Activated CD8-positive, alpha-beta memory T cell treated with anti-CD3 and anti-CD28 coated beads for 48 hours (primary cell): ENCODE measurements around the gene PALLD.

Experiments
- DNase-seq, 3 experiments: peaks; one replicate each; pipeline ENCODE4 v3.0.0-alpha.2; 2020; ENCODE audit warnings: low read depth in 2 of 3, low spot score in 2 of 3

PALLD gene

DNA sequence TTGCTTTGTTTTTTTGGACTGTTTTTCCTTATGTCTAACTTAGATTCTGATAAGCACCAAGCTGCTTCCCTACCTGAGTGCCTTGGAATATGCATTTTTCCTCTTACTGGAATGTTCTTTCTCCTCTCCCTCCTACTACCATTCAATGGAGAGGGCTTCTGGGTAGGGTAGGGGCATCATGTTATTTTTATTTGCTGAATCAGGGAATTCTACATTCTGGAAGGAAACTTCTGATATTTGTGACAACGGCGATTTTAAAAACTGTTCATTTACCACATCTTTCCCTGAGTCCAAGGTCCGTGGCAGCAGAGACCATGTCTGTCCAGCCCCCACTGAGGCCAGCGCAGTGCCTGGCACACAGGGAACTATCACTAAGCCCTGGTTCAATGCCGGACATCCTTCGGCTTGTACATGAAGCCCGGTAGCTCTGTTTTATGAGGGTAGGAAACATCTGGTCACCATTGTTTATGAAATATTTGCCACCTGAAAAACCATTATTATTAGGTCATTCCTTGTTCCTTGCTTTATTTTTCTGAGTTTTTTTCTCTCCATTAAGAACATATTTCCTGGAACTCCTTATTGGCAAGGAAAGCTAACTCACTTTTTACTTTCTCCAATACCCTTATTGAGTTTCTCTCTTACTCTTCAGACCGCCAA lies 57.0 kb downstream of the PALLD start:
- no peak for DNase-seq

- no peak for DNase-seq
These were observed 58.6 kb downstream of the PALLD start for GRCh38 chr4:168555437-168555836.

DNA sequence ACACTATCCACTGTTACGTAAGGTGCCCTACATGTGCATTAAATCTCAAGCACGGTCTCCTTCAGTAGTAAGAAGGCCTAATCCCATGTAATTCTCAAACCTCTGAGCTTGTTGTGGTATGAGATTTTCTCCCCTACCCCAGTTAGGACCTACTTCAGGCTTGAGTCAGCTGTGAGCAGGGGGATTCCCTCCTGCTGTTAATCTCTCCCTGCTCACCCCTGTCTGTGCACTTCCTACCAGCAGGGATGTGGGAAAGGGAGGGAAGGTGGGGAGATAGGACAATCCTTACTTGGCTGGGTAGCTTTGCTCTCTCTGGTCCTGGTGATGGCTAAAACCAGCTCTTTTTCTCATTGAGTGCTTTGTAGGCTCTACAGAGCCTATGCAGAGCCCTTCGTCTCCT lies 60.8 kb downstream of the PALLD start:
- no peak for DNase-seq

DNA sequence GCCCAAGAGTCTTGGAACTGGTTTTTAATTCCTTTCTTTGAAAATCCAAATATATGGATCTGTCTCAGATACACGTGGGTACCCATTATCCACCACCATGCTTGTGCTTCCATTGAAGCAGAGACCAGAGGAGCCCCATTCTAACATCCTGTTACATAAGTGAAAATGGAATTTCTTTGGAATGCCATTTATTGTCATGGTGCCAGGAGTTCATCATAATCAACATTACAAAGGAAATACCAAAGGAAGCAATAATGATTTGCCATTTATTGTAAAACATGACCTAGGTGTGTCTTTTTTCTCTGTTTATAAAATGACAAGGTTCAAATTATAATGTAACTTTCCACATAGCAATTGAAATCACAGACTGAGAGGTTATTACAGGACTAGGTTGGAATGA lies 61.7 kb downstream of the PALLD start:
- DNase-seq, result no peak

- no peak for DNase-seq
These were observed 63.6 kb downstream of the PALLD start for GRCh38 chr4:168560184-168561180.

DNA sequence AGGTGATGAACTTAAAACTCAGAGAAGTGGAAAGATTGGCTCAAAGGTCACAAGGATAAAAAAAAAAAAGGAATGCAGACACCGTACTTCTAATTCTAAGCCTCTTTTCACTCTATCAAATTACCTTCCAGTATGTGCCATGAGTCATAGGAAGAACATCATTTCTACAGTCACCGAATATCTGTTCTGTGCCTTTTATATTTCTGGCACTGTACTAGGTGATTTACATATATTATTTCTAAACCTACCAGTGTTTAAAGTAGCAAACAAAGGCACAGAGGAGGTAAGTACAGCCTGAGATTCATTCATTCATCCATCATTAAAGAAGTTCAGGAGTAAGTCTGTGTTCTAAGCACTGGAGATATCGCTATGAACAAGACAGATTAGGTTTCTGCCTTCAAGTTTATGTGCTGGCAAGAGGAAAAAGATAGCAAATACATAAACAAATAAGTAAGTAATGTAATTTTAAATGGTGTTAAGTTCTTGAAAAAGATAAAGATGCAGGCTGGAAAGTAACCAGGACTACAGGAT lies 65.3 kb downstream of the PALLD start:
- no peak for DNase-seq

DNA sequence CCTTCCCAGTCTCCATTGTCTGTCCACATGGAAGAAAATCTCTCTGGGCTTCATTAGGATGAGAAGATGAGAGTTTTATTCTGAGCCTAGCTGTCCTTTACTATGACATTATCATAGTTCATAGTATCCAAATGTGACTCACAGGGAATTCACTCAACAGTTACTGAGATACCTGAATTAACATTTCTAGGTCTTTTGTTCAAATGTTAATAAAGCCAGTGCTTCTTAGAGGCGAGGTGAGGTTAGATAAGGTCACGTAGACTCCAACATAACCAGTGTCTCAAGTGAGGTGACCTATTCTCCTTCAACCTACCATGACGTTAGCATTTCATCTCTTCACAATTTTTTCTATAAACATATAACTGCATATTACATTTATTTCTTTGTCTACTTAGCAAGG lies 67.2 kb downstream of the PALLD start:
- DNase-seq, result no peak

DNA sequence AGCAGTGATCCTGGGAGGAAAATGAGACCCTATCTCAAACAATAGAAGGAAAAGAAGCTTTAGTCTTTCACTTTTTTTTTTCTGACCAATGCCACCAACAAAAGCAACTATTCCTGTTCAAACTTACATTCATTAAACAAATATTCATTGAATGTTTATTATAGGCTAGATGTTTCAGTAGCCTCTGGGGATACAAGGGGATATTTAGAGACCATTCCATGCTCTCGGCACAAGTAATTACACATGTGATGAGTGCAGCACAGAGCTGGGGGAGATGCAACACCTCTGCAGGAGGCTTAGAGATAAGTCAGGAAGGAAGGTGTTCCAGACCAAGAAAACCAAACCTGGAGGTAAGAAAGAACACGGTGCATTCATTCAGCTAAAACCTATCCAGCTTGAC lies 68.3 kb downstream of the PALLD start:
- no peak for DNase-seq

GRCh38 chr4:168566726-168567125 lies 69.9 kb downstream of the PALLD start:
- DNase-seq, result no peak

DNA sequence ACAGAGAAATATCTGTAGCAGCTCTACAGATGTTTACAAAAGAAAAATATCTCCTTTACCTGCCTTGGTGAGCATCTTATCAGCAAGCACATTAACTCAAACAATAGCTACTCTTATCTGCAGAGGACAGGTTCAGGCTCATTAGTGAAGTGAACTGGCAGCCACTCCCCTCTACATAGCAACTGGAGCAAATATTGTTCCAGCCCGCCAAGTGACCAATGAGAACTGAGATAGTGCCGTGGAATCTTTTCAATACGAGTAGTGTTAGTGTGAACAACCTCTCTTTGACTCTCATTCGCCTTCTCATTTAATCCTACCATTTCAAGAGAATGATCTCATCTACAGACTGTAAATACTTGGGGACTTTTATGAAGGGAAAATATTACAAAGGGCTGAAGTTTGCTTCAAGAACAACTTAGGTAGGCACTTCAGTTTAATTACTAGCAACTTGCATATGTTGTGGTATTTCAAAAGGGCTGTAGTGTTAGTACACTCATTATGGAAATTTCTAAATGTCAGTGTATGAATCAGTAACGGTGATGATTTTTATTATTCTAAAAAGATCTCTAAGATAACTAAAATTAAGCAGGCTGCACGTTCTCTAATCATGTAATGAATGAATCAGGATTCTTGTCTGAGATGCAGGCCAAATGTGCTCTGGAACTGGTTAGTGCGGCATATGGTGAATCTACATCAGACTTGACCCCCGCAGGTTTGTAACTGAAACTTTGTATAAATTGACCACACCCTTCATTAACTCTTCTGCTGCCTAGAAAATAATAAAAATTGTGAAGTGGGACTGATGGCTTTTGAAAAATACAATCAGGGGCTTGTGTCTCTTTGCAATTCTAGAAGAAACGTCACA lies 72.4 kb downstream of the PALLD start:
- DNase-seq, result no peak

DNA sequence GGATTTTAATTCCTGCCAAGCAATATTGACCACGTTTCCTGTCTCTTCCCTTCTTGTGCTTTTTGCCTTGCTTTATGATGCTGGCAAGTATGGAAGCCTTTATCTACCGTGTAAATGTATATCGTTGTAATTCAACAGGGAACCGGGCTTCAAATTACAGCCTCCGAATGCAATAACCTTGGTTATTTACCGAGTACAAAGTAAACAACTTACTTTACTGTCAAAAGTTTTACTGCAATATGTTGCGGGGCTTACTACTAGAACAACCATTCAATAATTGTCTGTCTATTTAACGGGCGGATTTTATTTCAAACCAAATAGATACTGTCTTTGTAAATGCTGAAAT lies 73.1 kb downstream of the PALLD start:
- no peak for DNase-seq

DNA sequence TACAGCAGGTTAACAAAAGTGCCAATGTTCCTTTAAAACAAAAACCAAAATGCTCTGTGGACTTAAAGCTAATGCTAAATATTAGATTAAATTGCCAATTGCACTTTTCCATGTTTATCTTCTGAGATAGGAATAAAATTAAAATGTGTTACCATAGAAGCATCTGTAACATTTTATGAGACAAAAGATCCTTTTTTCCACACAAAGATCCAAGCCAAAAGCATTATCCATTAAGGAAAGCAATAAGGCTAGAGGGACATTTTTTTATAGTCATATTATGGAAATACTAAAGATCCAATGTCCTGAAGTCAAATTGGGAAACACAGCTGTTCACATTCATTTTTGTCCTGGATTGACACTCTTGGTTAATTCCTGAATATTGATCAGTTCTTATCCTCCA lies 73.6 kb downstream of the PALLD start:
- no peak for DNase-seq

DNA sequence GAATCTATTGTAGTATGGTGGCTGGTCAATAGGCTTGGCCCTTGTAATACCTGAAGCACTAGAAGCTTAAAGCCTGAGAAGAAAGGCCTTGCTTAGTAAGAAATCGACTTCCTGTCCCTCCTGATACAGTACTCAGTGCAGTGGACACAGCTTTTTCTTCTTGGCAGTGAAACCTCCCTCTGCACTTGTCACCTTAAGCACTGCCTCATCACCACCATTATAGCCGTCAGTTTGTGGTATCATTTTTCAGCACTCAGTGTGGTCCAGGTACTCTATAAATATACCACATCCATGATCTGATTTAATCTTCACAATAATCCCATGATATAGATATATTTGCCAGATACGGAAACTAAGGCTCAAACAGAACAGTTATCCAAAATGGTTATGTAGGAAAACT lies 75.2 kb downstream of the PALLD start:
- DNase-seq, result no peak

DNA sequence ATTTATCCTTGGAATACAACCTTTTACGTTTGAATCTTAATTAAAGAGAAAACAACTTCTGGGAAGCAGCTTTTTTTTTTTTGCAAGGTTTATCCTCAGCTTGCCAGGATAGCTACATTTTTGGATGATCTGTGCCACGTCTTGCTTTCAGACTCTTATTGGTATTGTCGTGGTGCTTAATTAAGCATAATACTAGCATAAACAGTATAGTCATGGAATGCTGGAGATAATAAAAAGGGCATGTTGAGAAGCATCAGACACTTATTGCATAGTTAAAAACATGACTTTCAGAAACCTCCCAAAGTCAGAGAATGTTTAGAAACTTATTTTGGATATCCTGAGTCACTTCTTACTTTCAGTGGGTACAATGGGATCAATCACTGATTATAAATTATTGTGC lies 77.0 kb downstream of the PALLD start:
- no peak for DNase-seq

GRCh38 chr4:168574581-168575295 lies 77.9 kb downstream of the PALLD start:
- DNase-seq, result no peak

GRCh38 chr4:168575473-168575872 lies 78.6 kb downstream of the PALLD start:
- DNase-seq, result no peak

- no peak for DNase-seq
These were observed 80.8 kb downstream of the PALLD start for GRCh38 chr4:168577624-168578023.

DNA sequence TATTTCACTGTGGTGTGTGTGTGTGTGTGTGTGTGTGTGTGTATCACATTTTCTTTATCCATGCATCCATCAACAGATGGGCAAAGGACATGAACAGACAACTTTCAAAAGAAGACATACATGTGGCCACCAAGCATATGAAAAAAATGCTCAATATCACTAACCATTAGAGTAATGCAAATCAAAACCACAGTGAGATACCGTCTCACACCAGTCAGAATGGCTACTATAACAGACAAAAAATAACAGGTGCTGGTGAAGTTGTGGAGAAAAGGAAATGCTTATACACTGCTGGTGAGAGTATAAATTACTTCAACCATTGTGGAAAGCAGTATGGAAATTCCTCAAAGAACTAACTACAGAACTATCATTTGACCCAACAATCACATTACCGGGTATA lies 83.4 kb downstream of the PALLD start:
- DNase-seq, result no peak

GRCh38 chr4:168584321-168584771 lies 87.5 kb downstream of the PALLD start:
- DNase-seq, result no peak
